Effector memory CD4-positive, alpha-beta T cell (primary cell): ENCODE results near the gene MZT2B.
"Not testable (repeated sequence)": the region's sequence is repeated elsewhere in the genome, so short reads cannot be mapped to it uniquely, and the experiment has no call there.

ENCODE experiments used
- DNase-seq, 3 donors: peaks; one replicate each; pipeline ENCODE4 v3.0.0-alpha.2; 2020
- H3K27ac ChIP-seq: 2 replicates; pipeline ENCODE4 v1.7.0; 2013; ENCODE audit warnings: mild to moderate bottlenecking, low read length, moderate library complexity; ENCODE audit not compliant: insufficient read depth, poor library complexity, severe bottlenecking
- H3K27me3 ChIP-seq: replicated peaks from 2 replicates; pipeline ENCODE4 v1.7.0; 2013; ENCODE audit warnings: mild to moderate bottlenecking, low read length; ENCODE audit not compliant: insufficient read depth, control insufficient read depth, poor library complexity, severe bottlenecking
- H3K36me3 ChIP-seq: 2 replicates; pipeline ENCODE4 v1.7.0; 2013; ENCODE audit warnings: mild to moderate bottlenecking, low read length, moderate library complexity; ENCODE audit not compliant: control insufficient read depth, insufficient read depth
- H3K4me1 ChIP-seq: 2 replicates; pipeline ENCODE4 v1.7.0; 2013; ENCODE audit warnings: low read length, mild to moderate bottlenecking; ENCODE audit not compliant: control insufficient read depth, insufficient read depth, poor library complexity, severe bottlenecking
- H3K4me3 ChIP-seq: 2 replicates; pipeline ENCODE4 v1.7.0; 2013; ENCODE audit warnings: low read length, low read depth, mild to moderate bottlenecking; ENCODE audit not compliant: insufficient read depth, poor library complexity, severe bottlenecking
- H3K9me3 ChIP-seq: 2 replicates; pipeline ENCODE4 v1.7.0; 2013; ENCODE audit warnings: mild to moderate bottlenecking, low read length, moderate library complexity; ENCODE audit not compliant: control insufficient read depth

The MZT2B gene

GRCh38 chr2:130152816-130153595 lies 29.1 kb upstream of the MZT2B start:
- peaks cover 16% of the 10 kb centered on the region for H3K36me3 ChIP-seq
- no peak overlapping the region for H3K27ac ChIP-seq
- H3K27me3 ChIP-seq, result no peaks in the 10 kb centered on the region
- no peak for DNase-seq
- no peaks in the 10 kb centered on the region for H3K4me1 ChIP-seq
- no peak overlapping the region for H3K4me3 ChIP-seq
- H3K9me3 ChIP-seq, result no peaks in the 10 kb centered on the region

GRCh38 chr2:130153721-130154422 lies 28.2 kb upstream of the MZT2B start:
- H3K9me3 ChIP-seq, H3K4me3 ChIP-seq, DNase-seq, H3K4me1 ChIP-seq, H3K27ac ChIP-seq, H3K27me3 ChIP-seq: not testable (repeated sequence)
- peaks cover 16% of the 10 kb centered on the region for H3K36me3 ChIP-seq

GRCh38 chr2:130154423-130154770 lies 27.7 kb upstream of the MZT2B start:
- H3K4me1 ChIP-seq, H3K27ac ChIP-seq, H3K9me3 ChIP-seq, H3K27me3 ChIP-seq, H3K4me3 ChIP-seq, DNase-seq: not testable (repeated sequence)
- peaks cover 16% of the 10 kb centered on the region for H3K36me3 ChIP-seq

- no peak for DNase-seq
- Histone ChIP-seq H3K27ac (no peak overlapping the region), H3K36me3 (peaks cover 16% of the 10 kb centered on the region)
These were observed 27.0 kb upstream of the MZT2B start for GRCh38 chr2:130154773-130155765.

GRCh38 chr2:130155956-130156623 lies 26.0 kb upstream of the MZT2B start:
- not testable (repeated sequence) for H3K4me3 ChIP-seq, DNase-seq, H3K27me3 ChIP-seq, H3K4me1 ChIP-seq, H3K9me3 ChIP-seq, H3K27ac ChIP-seq
- peaks cover 16% of the 10 kb centered on the region for H3K36me3 ChIP-seq

More at GRCh38 chr2:130154773-130155765, 27.0 kb upstream of the MZT2B start:
- no peaks in the 10 kb centered on the region for H3K9me3 ChIP-seq
- H3K4me1 ChIP-seq, result no peaks in the 10 kb centered on the region
- no peaks in the 10 kb centered on the region for H3K27me3 ChIP-seq
- H3K4me3 ChIP-seq, result no peak overlapping the region

- no peaks in the 10 kb centered on the region for H3K27me3 ChIP-seq
- no peaks in the 10 kb centered on the region for H3K4me1 ChIP-seq
- H3K36me3 ChIP-seq, result peaks cover 16% of the 10 kb centered on the region
- DNase-seq, result no peak
- no peak overlapping the region for H3K4me3 ChIP-seq
- H3K27ac ChIP-seq, result no peak overlapping the region
- H3K9me3 ChIP-seq, result no peaks in the 10 kb centered on the region
These were observed 25.4 kb upstream of the MZT2B start for GRCh38 chr2:130156624-130157004.

GRCh38 chr2:130157354-130157753 lies 24.7 kb upstream of the MZT2B start:
- not testable (repeated sequence) for H3K4me1 ChIP-seq, DNase-seq, H3K9me3 ChIP-seq, H3K27me3 ChIP-seq, H3K27ac ChIP-seq, H3K4me3 ChIP-seq
- H3K36me3 ChIP-seq, result peaks cover 14% of the 10 kb centered on the region

GRCh38 chr2:130157825-130158514 lies 24.1 kb upstream of the MZT2B start:
- H3K27me3 ChIP-seq, DNase-seq, H3K4me3 ChIP-seq, H3K4me1 ChIP-seq, H3K9me3 ChIP-seq, H3K27ac ChIP-seq: not testable (repeated sequence)
- peaks cover 13% of the 10 kb centered on the region for H3K36me3 ChIP-seq

GRCh38 chr2:130158631-130159030 lies 23.4 kb upstream of the MZT2B start:
- peaks cover 10% of the 10 kb centered on the region for H3K36me3 ChIP-seq
- no peak for DNase-seq
- no peak overlapping the region for H3K4me3 ChIP-seq

More at GRCh38 chr2:130158631-130159030, 23.4 kb upstream of the MZT2B start:
- no peaks in the 10 kb centered on the region for H3K9me3 ChIP-seq
- H3K27ac ChIP-seq, result no peak overlapping the region
- no peaks in the 10 kb centered on the region for H3K27me3 ChIP-seq
- no peaks in the 10 kb centered on the region for H3K4me1 ChIP-seq
